HG03175 (cell line): ENCODE measurements around the gene IPO8.

Source experiments
- ATAC-seq: cut with Tn5 transposase; IDR thresholded peaks from one replicate; pipeline ENCODE4 v1.9.1; 2021; ENCODE audit warnings: mild to moderate bottlenecking, moderate library complexity; ENCODE audit not compliant: unreplicated experiment

Gene IPO8

DNA sequence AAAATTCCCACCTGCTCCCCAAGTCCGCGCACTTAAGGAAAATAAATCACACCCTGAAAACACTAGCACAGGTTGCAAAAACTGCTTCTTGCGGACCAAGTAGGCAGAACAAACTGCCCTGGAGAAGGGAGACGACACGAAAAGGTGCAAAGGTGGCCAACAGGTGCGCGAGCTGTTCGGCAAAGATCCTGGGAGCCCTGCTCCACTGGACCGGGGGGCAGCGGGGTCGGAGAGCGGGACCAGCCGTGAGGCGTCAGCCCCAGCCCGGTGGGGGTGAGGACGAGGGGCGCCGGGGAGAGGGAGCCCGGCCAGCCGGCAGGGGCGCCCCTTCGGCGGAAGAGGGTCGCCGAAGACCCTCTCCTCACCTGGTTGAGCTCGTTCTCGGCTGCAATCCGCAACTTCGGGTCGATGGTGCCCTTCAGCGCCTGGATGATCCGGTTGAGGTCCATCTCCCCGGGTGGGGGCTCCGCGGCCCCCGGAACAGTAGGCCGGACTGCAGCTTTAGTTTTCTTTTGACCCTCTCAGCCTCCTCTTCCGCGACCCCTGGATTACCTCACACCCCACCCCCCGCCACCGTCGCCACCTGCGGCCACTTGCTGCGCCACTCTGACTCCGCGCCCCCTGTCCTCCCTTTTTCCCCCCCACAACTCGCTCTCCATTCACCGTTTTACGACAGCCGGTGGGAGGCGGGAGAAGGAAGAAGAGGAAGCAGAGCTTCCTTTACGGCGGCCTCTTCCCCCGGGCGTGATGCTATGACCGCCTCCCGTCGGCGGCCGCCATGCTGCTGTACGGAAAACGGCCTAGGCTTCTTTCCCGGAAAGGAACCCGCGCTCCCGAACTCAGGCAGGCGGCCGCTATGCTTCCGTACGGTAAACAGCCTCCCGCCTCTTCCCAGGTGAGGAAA lies at the start of gene IPO8:
Gene IPO8 (minus strand): TSS at position 671 of the 904 bp plus-strand sequence. CDS start 222 bp downstream, at position 449.
- peak; percentile 84 for ATAC-seq

DNA sequence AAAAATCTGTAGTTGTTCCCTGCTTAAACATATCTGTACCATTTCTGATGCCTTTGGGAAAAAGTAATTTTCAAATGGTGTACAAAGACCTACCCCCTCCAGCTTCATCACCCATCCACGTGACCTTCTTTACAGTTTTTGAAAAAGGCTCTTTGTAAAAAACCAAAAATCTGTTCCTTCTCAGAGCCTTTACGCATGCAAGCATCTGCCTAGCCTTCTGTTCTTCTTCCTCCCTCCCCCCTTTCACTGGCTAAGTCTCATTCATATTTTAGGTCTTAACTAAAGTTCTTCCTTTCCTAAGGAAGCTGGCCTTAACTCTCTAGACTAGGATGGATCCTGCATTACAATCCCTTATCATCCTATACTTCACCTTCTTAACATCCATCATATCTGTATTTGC lies 48.7 kb upstream of the IPO8 start:
- ATAC-seq, result no peak

DNA sequence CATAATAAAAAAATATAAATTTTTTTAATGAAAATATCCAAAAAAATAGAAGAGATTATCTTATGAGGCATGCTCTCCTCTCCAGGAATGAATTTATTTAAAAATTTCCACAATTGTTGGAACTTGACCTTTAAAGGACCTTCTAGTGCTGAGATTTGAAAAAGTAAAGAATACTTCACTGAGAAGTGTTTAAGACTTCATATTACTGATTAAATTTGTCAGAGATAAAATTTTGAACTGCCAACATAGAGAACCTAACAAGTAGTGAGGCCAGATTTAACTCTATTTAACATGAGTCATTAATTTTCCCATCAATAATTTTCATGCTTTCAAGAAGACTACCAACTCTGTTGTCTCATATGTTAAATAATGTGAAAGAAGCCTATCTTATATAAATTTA lies 44.6 kb upstream of the IPO8 start:
- no peak for ATAC-seq

DNA sequence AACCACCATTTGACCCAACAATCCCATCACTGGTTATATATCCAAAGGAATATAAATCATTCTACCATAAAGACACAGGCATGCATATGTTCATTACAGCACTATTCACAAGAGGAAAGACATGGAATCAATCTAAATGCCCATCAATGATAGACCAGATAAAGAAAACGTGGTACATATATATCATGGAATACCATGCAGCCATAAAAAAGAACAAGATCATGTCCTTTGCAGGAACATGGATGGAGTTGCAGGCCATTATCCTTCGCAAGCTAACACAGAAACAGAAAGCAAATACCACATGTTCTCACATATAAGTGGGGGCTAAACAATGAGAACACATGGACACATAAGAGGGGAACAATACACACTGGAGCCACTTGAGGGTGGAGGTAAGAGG lies 43.4 kb upstream of the IPO8 start:
- no peak for ATAC-seq

DNA sequence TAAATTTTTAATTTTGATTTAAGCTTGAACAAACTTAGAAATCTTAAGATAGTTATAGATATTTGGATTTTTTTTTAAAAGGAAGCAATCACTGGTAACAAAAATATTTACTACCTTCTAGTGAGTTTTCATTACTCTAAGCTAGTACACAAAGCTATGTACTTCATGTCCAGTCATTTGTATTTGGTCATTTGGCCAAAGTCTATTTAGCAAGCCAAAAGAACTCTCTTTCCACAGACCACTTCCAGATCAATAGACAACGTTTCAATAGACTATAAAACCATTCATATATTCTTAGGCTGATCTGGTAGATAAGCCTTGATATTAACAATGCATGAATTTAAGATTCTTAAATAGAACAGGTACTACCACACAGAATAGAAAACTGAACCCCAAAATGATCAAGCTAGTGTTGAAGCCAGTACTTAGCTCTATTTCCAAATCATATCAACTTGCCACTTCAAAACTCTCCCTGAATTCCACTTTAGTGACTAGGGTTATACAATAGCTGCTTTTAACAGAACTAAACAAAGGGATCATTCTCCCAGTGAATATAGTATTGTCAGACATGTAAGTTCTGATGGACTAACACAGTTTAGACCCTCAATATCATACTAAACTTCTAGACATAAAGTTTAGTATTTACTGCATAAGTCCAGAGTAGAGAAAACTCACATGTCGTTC lies 37.4 kb upstream of the IPO8 start:
- ATAC-seq, result no peak

DNA sequence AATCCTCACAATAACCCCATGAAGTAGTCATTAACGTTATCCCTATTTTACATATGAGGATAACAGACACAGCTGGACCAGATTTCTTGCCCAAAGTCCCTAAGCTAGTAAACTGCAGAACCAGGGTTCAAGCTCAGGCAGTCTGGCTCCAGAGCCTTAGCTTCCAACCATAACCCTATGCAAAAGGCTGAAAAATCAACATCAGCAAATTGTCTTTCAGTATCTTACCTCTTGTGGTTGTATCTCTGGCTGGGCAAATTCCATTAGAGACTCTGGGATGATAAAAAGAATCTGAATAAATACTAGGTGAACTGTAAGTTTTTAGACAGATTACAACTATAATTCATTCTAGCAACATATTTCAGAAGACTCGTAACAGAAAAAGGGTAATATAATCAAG lies 34.3 kb upstream of the IPO8 start:
- ATAC-seq, result no peak

DNA sequence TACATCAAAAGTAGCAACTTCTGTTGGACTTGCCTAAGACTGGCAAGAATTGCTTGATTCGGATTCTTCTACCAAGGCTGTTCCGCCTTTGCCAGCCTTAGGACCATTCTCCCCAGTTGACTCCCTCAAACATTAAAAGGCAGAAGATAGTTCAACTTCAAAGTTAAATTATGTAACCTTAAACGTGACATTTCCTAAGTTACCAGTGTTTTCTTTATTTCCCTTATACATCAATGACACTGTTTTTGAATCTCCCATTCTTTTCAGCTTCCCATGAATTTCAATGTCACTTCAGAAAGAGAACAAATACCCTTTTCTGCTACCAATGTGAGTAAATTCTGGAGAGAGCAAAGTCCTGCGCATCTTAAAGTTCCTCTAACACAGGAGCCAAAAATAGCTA lies 33.9 kb upstream of the IPO8 start:
- no peak for ATAC-seq

DNA sequence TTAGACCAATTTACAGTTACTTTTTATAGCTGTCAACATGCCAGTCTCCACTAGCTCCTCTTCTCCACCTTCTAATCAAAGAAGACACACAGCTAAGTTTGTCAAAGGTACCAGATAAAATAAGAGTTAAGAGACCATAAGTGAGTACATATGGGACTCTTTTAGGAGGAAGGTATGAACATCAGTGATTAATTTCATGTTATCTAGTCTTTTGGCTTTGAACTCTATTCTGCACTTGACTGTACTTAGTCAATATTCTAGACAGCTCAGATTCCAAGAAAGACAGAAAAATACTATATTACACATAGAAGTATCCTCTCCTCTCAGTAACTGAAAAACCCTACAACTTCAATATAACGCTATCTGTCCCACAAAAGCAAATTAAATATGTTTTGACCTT lies 31.0 kb upstream of the IPO8 start:
- no peak for ATAC-seq

DNA sequence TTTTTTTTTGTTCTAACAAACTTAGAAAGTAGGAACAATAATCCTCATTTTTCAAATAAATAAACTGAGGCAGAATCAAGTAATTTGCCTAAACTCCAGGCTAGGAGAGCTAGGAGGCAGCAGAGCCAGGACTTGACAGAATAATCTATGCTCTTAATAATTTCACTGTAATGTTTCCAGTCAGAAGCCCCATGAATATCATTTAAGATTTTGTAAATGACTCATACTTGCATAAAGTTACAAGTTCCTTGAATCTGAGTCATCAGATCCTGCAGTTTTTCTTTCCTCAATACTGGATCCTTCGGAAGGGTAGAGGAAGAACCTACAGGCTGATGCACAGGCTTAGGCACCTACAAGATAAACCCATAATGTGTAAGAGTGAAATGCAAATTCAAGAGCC lies 30.1 kb upstream of the IPO8 start:
- no peak for ATAC-seq

DNA sequence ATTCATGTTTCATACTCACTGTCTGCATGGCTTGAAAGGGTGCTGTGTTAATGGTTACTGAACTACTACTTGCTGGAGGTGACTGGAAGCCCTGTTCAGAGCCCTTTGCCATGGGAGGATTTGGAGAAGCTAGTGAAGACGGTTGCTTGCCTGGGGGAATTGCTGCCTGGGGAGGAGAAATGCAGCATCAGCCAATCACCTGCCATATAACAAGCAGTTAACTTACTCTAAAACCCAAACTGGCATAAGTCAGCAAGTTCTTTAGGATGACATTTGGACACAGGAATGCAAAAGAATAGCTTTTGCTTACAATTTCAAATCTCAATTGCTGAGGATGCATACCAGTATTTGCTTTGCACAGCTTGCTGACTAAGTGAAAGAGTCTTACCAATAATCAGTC lies 23.4 kb upstream of the IPO8 start:
- ATAC-seq, result no peak

DNA sequence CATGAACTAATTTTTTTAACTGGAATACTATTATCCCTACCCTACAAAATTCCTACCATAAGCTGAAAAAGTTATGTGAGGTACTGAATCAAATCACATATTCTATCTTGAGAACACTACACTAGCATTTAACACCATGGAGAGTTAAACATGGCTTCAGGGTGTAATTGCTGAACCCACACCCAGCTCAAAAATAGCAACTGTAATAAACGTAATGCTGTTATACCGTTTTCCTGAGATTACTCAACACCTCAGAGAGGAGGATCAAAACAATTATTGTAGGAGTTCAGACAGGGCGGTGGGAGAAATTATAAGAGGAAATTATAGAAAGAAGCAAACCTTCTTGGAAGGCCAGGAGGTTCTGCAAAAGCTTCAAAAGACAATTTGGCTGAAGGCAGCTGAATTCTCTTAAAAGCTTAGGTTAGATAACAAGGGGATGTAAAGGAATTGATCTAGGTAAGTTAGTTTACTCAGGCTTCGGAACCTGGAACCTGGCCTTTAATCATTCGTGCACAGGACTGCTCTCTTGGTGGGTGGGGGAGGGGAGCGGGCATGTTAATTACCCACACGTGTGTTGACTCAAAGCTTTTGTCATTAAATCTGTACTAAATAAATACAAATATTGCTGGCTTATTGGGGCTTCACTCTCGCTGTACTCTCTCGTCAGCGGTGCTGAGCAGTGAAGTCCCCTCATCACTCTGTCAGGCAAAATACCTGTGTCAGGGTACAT lies 12.1 kb upstream of the IPO8 start:
- ATAC-seq, result no peak

DNA sequence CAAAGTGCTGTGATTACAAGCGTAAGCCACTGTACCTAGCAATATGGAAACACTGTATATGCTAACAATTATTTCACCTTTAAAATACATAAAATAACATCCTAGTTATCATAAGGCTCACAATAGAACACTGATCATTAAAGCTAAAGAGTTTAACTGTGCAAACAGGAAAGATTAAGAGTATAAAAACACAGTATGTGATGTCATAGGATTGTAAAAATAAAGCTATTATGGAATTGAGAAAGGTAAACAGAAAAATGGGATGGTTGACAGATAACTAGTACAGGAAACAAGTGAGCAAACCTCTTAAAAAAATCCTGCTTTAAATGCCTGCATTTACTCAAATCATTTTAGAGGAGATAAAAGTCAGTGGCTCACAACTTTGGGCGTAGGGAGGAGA lies 10.8 kb upstream of the IPO8 start:
- ATAC-seq, result no peak

DNA sequence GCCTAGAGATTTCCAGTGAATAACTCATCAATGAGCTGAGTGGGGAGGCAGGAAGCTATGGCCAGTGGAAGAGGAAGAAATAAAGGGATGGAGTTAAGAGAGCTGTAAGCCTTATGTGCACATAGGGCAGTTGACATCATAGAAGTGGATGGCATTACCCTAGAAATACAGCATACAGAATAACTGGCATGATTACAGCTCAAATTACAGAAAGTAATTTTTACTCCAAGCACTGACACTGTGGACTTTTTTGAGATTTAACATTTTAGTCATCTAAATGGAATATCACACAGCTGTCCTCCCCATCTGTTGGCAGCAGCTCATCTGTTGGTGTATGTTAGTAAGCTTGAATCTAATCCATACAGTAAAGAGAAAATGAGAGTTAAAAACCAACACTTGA lies 5.4 kb upstream of the IPO8 start:
- no peak for ATAC-seq

DNA sequence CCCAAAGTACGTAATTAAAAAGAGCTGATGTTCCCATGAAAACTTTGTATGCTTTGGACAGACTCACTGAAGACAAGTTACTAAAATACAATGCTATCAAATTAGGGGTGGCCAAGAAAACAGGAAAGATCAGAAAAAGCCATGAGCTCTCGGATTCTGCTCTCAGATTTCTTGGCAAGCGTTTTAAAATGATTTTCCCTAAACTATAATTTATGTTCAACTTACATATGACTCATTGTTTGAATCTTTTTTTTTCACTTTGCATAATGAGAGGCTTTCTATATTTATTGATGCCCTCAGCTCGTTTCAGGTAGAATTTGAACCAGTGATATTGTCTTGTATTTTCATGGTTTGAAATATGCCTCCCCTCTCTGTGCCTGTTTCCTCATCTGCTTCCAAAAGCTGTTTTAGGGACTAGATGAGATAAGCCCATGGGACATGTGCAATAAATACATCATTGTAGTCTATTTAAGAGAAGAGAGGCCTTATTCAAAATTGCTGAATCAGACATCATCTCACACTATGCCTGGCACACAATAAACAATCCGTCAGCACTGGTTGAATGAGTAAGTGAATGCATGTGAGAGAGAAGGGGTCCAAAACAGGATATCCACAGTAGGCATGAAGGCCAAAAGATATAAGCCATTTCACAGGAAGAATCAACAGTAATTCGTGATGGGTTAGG lies 4.7 kb upstream of the IPO8 start:
- ATAC-seq, result no peak

DNA sequence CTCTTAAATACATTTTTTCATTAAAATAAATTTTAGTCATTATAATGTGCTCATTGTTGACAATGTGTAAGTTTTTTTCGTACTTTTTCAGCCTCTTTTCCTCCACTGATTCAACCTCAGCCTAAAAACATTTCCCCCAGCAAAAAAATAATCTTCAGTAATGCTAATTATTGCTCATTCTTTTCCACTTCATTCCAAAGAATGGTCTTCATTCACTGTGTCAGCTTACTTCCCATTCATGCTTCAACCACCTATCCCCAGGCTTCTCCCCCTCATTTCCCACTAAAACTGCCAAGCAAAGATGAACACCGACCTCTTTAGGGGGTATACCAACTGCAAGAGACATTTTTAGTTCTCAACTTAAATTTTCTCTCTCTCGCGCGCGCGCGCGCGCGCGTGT lies 2.7 kb upstream of the IPO8 start:
- ATAC-seq, result no peak

DNA sequence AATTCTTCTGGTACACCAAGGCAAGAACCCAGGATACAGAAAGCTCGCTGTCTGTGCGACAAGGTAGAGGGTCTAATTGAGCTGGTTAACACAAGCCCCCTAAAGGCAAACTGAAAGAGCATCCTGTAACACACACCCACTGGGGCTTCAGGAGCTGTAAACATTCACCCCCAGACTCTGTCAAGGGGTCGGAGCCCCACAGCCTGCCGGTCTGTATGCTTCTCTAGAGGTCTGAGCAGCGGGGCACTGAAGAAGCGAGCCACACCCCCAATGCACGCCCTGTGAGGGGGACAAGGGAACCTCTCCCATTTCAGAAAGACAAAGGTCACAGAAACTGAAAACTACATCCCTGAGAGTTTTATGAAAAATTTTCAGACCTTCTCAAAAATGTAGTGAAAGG lies 1.3 kb upstream of the IPO8 start:
- no peak for ATAC-seq

DNA sequence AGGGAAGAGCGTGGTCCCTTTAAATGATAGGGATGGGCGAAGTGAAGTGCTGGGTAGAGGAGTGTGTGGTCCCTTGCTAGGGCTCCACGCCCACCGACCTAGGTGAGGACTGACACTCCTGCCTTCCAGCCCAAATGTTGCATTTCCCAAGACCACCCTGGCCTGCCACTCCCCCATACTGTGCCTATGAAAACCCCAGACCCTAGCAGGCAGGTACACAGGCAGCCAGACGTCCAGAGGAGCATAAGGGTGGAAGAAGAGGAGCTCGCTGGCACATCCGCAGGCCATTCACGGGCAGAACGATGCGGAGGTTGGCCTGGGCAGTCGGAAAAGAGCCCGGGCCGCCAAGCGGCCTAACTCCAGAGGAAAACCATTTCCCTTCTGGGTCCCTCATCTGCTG lies 817 bp upstream of the IPO8 start:
- no peak for ATAC-seq

DNA sequence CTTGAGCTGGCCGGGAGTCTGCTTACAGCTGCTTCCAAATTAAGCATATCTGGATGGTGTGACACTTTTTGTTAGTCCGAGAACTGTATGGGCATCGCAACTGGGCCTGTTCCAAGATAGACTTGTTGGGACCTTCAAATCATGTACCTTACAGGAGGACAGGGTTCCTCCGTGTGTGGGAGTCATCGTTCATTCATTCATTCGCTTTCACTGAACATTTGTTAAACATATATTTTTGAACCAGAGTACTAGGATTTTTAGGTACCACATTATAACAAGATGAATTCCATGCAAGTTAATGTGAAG lies 387 bp upstream of the IPO8 start:
- peak; percentile 29 for ATAC-seq

DNA sequence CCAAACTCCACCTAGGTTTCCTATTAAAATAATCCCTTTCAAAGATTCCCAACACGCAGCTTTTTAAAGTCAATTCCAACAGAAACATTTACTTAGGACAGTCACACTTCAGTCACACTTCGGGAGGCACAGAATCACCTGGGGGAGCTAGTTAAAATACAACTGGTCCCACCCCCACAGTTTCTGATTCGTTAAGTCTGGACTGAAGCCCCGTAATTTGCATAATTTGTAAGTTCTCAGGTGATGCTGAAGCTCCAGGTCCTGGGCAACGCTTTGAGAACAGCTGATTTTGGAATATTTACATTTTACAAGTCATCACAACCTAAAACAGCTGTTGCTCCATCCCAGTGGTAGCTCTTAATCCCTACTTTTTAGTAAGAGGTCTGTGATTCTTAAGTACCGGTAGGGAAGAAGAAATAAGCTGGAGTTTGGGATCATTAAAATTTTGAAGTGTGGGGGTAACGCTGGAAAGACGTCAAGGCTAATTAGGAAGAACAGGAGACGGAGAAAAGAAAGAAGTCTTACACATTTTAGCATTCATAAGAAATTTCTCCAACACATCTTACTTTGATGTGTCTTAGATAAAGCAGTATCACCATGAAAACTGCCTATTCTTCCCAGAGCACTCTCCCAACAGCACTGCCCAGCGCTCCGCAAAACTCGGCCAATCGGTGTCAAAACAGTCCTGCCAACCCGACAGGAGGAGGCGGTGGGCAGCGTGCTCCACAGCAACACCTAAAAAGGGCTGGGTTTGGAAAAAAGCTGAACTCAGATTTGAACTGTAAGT lies 1.1 kb downstream of the IPO8 start:
- ATAC-seq, result peak; percentile 18

DNA sequence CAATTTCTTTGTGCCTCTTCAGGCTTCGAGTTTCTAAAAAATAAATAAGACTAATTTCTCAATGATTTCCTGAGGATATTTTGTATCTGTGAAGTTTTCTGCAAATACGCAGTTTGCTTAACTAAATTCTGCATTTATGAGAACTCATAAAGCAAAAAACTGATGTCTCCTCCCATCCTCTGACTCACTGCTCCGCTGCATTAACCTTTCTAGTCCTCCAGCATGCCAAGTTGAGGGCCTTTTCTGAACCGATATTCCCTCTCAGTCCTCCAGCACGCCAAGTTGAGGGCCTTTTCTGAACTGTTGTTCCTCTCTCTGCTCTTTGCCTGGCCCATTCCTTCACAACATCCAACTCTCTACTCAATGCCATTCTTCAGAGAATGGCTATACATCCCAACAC lies 3.2 kb downstream of the IPO8 start:
- ATAC-seq, result no peak
